RWPE2 (cell line): ENCODE results near the gene ARGFX.

Experiments
- ATAC-seq: fragments of 200-7000 bp; cut with Tn5 transposase; 3 replicates; pipeline ENCODE4 v1.9.1; 2021; ENCODE audit warnings: low read depth
- DNase-seq: peaks from one replicate; pipeline ENCODE4 v3.0.0-alpha.2; 2020; ENCODE audit warnings: low spot score
- H3K27ac ChIP-seq: fragments of 450-650 bp; 2 replicates; pipeline ENCODE4 v1.5.1; 2017; ENCODE audit warnings: mild to moderate bottlenecking; ENCODE audit not compliant: poor library complexity, severe bottlenecking
- H3K27me3 ChIP-seq: fragments of 250-450 bp; sonication (Bioruptor Pico); 2 replicates; pipeline ENCODE4 v1.5.1; 2021; ENCODE audit warnings: mild to moderate bottlenecking, moderate library complexity; ENCODE audit not compliant: insufficient read depth, poor library complexity, severe bottlenecking
- H3K36me3 ChIP-seq: fragments of 250-450 bp; sonication (Bioruptor Pico); 2 replicates; pipeline ENCODE4 v1.5.1; 2020; ENCODE audit warnings: low read depth, mild to moderate bottlenecking, moderate library complexity
- H3K4me1 ChIP-seq: fragments of 250-450 bp; sonication (Bioruptor Pico); 2 replicates; pipeline ENCODE4 v1.5.1; 2021; ENCODE audit warnings: mild to moderate bottlenecking, moderate library complexity; ENCODE audit not compliant: insufficient read depth, poor library complexity, severe bottlenecking
- H3K4me3 ChIP-seq: fragments of 250-450 bp; sonication (Bioruptor Pico); 2 replicates; pipeline ENCODE4 v1.5.1; 2021; ENCODE audit warnings: mild to moderate bottlenecking, moderate library complexity; ENCODE audit not compliant: severe bottlenecking
- H3K9me3 ChIP-seq: fragments of 250-450 bp; sonication (Bioruptor Pico); 2 replicates; pipeline ENCODE4 v1.5.1; 2021; ENCODE audit warnings: mild to moderate bottlenecking, moderate library complexity; ENCODE audit not compliant: severe bottlenecking
- CTCF ChIP-seq: fragments of 450-650 bp; IDR thresholded peaks from one replicate; pipeline ENCODE4 v1.5.1; 2017; ENCODE audit warnings: mild to moderate bottlenecking, moderate library complexity; ENCODE audit not compliant: poor library complexity, severe bottlenecking

ARGFX gene

GRCh38 chr3:121542924-121543323 lies 24.8 kb upstream of the ARGFX start:
- no peak for ATAC-seq
- no peak for TF ChIP-seq CTCF
- peaks cover 5% of the 10 kb centered on the region for H3K4me1 ChIP-seq
- H3K27ac ChIP-seq: no peak overlapping the region
- H3K27me3 ChIP-seq: no peaks in the 10 kb centered on the region
- H3K9me3 ChIP-seq: no peaks in the 10 kb centered on the region
- H3K36me3 ChIP-seq: peaks cover 64% of the 10 kb centered on the region
- no peak overlapping the region for H3K4me3 ChIP-seq
- no peak for DNase-seq

- TF ChIP-seq CTCF: no peak
- Histone ChIP-seq H3K27me3 (no peaks in the 10 kb centered on the region), H3K4me1 (peaks cover 5% of the 10 kb centered on the region), H3K9me3 (no peaks in the 10 kb centered on the region), H3K4me3 (peak overlapping the region; percentile 77), H3K27ac (peak overlapping the region; percentile 42), H3K36me3 (peaks cover 42% of the 10 kb centered on the region)
- peak; percentile 24 for ATAC-seq
- no peak for DNase-seq
These were observed 22.6 kb upstream of the ARGFX start for GRCh38 chr3:121545049-121545573.

GRCh38 chr3:121545574-121546455 lies 21.9 kb upstream of the ARGFX start, which contains the start of gene POLQ:
TSS of gene POLQ (minus strand) at chr3:121545988. CDS start at chr3:121545877, 111 bp downstream.
- Histone ChIP-seq H3K27me3 (no peaks in the 10 kb centered on the region), H3K4me3 (peak within 1 kb of the TSS; percentile 77), H3K9me3 (no peaks in the 10 kb centered on the region), H3K4me1 (peaks cover 5% of the 10 kb centered on the region), H3K27ac (peak within 1 kb of the TSS; percentile 42), H3K36me3 (peaks cover 35% of the 10 kb centered on the region)
- ATAC-seq: peak; percentile 97
- no peak for TF ChIP-seq CTCF
- DNase-seq: peak; percentile 90

- no peak overlapping the region for H3K27ac ChIP-seq
- H3K4me1 ChIP-seq: no peaks in the 10 kb centered on the region
- no peaks in the 10 kb centered on the region for H3K27me3 ChIP-seq
- no peak overlapping the region for H3K4me3 ChIP-seq
- no peak for DNase-seq
- no peaks in the 10 kb centered on the region for H3K9me3 ChIP-seq
- ATAC-seq: no peak
- no peaks in the 10 kb centered on the region for H3K36me3 ChIP-seq
- TF ChIP-seq CTCF: no peak
These were observed 15.4 kb upstream of the ARGFX start for GRCh38 chr3:121552379-121552778.

GRCh38 chr3:121552797-121553196 lies 15.0 kb upstream of the ARGFX start:
- no peak overlapping the region for H3K27ac ChIP-seq
- no peaks in the 10 kb centered on the region for H3K9me3 ChIP-seq
- no peaks in the 10 kb centered on the region for H3K4me1 ChIP-seq
- no peak overlapping the region for H3K4me3 ChIP-seq
- DNase-seq (no peak), ATAC-seq (no peak)
- no peak for TF ChIP-seq CTCF
- H3K27me3 ChIP-seq: no peaks in the 10 kb centered on the region
- H3K36me3 ChIP-seq: no peaks in the 10 kb centered on the region
